HG03064 (cell line): ENCODE measurements around the gene ZNF223.

Source experiments
- ATAC-seq: cut with Tn5 transposase; IDR thresholded peaks from one replicate; pipeline ENCODE4 v1.9.1; 2021; ENCODE audit warnings: low read depth; ENCODE audit not compliant: unreplicated experiment

The ZNF223 gene

GRCh38 chr19:44051650-44052402 lies at the start of gene ZNF223:
Gene ZNF223 (plus strand): TSS chr19:44052036. CDS start chr19:44055177, 3,141 bp downstream.
- ATAC-seq = peak; percentile 70

GRCh38 chr19:44002212-44002565 lies 49.6 kb upstream of the ZNF223 start:
- ATAC-seq = no peak

GRCh38 chr19:44002566-44003460 lies 49.0 kb upstream of the ZNF223 start, which contains the start of gene ZNF230:
Gene ZNF230 (plus strand): TSS chr19:44002957. CDS start chr19:44007079, 4,122 bp downstream.
- ATAC-seq = peak; percentile 73

GRCh38 chr19:44003461-44004009 lies 48.3 kb upstream of the ZNF223 start:
- peak; percentile 21 for ATAC-seq

GRCh38 chr19:44005973-44006372 lies 45.9 kb upstream of the ZNF223 start:
- ATAC-seq = no peak

GRCh38 chr19:44007473-44007872 lies 44.4 kb upstream of the ZNF223 start:
- ATAC-seq = no peak

GRCh38 chr19:44010468-44010867 lies 41.4 kb upstream of the ZNF223 start:
- ATAC-seq = no peak

- no peak for ATAC-seq
These were observed 32.3 kb upstream of the ZNF223 start for GRCh38 chr19:44019498-44019897.

- ATAC-seq = no peak
These were observed 30.6 kb upstream of the ZNF223 start for GRCh38 chr19:44021221-44021620.

- no peak for ATAC-seq
These were observed 27.0 kb upstream of the ZNF223 start for GRCh38 chr19:44024900-44025216.

GRCh38 chr19:44025217-44025936 lies 26.5 kb upstream of the ZNF223 start, which contains the start of gene ZNF222:
Gene ZNF222 (plus strand): TSS chr19:44025379. CDS start chr19:44025437, 58 bp downstream.
- ATAC-seq = peak; percentile 81

- no peak for ATAC-seq
These were observed 25.2 kb upstream of the ZNF223 start for GRCh38 chr19:44026622-44027021.

- no peak for ATAC-seq
These were observed 19.7 kb upstream of the ZNF223 start for GRCh38 chr19:44032001-44032610.

GRCh38 chr19:44042147-44042546 lies 9.7 kb upstream of the ZNF223 start:
- ATAC-seq = no peak

- no peak for ATAC-seq
These were observed 841 bp upstream of the ZNF223 start for GRCh38 chr19:44050740-44051649.

GRCh38 chr19:44055870-44056269 lies 4.0 kb downstream of the ZNF223 start:
- no peak for ATAC-seq

- no peak for ATAC-seq
These were observed 7.4 kb downstream of the ZNF223 start for GRCh38 chr19:44059229-44059628.

- ATAC-seq = no peak
These were observed 9.2 kb downstream of the ZNF223 start for GRCh38 chr19:44061038-44061437.

- no peak for ATAC-seq
These were observed 14.5 kb downstream of the ZNF223 start for GRCh38 chr19:44066305-44066704.
